HTR-8/SVneo (cell line): ENCODE results near the gene CFAP299.
"Not testable (repeated sequence)": the region's sequence is repeated elsewhere in the genome, so short reads cannot be mapped to it uniquely, and the experiment has no call there.

Experiments
- DNase-seq: peaks from one replicate; pipeline ENCODE4 v3.0.0; 2011; ENCODE audit warnings: low spot score, mixed read lengths; ENCODE audit not compliant: insufficient read length
- FAIRE-seq: peaks from 2 replicates; lab custom pipeline; 2011; peaks lifted over from hg19 to GRCh38; lab: Jason Lieb, UNC

CFAP299 gene

GRCh38 chr4:80790152-80790551, 454.6 kb downstream of the CFAP299 start:
- FAIRE-seq = no peak
- no peak for DNase-seq

GRCh38 chr4:80793660-80794059, 458.1 kb downstream of the CFAP299 start:
- DNase-seq, FAIRE-seq: not testable (repeated sequence)

- no peak for FAIRE-seq
- no peak for DNase-seq
Measured at GRCh38 chr4:80798082-80798481, 462.6 kb downstream of the CFAP299 start.

- FAIRE-seq, DNase-seq: not testable (repeated sequence)
Measured at GRCh38 chr4:80800719-80801118, 465.2 kb downstream of the CFAP299 start.

- no peak for DNase-seq
- no peak for FAIRE-seq
Measured at GRCh38 chr4:80803337-80803736, 467.8 kb downstream of the CFAP299 start.

GRCh38 chr4:80806472-80806871, 470.9 kb downstream of the CFAP299 start:
- DNase-seq (no peak), FAIRE-seq (no peak)

- FAIRE-seq (no peak), DNase-seq (no peak)
Measured at GRCh38 chr4:80809039-80809729, 473.7 kb downstream of the CFAP299 start.

- FAIRE-seq (no peak), DNase-seq (no peak)
Measured at GRCh38 chr4:80811406-80811805, 475.9 kb downstream of the CFAP299 start.

GRCh38 chr4:80812145-80812544, 476.6 kb downstream of the CFAP299 start:
- no peak for DNase-seq

GRCh38 chr4:80814266-80814665, 478.7 kb downstream of the CFAP299 start:
- DNase-seq (no peak), FAIRE-seq (no peak)

More at GRCh38 chr4:80812145-80812544, 476.6 kb downstream of the CFAP299 start:
- FAIRE-seq = no peak

GRCh38 chr4:80831383-80832361, 496.1 kb downstream of the CFAP299 start:
- no peak for DNase-seq

GRCh38 chr4:80839281-80839680, 503.8 kb downstream of the CFAP299 start:
- DNase-seq (no peak), FAIRE-seq (no peak)

More at GRCh38 chr4:80831383-80832361, 496.1 kb downstream of the CFAP299 start:
- FAIRE-seq = no peak

GRCh38 chr4:80839792-80840191, 504.3 kb downstream of the CFAP299 start:
- FAIRE-seq = no peak
- DNase-seq = no peak

- FAIRE-seq (no peak), DNase-seq (no peak)
Measured at GRCh38 chr4:80840396-80840795, 504.9 kb downstream of the CFAP299 start.

- DNase-seq (no peak), FAIRE-seq (no peak)
Measured at GRCh38 chr4:80841587-80842281, 506.2 kb downstream of the CFAP299 start.

- FAIRE-seq (no peak), DNase-seq (no peak)
Measured at GRCh38 chr4:80846210-80846609, 510.7 kb downstream of the CFAP299 start.

GRCh38 chr4:80852061-80852460, 516.5 kb downstream of the CFAP299 start:
- no peak for FAIRE-seq
- no peak for DNase-seq

- DNase-seq (no peak), FAIRE-seq (no peak)
Measured at GRCh38 chr4:80873571-80873970, 538.0 kb downstream of the CFAP299 start.

- no peak for FAIRE-seq
- no peak for DNase-seq
Measured at GRCh38 chr4:80874979-80875378, 539.4 kb downstream of the CFAP299 start.

GRCh38 chr4:80875642-80876041, 540.1 kb downstream of the CFAP299 start:
- DNase-seq (no peak), FAIRE-seq (no peak)
